Adrenal gland (tissue), 5 donors: Measurements from ENCODE around the gene NXPE3.
"Not testable (repeated sequence)": the region's sequence is repeated elsewhere in the genome, so short reads cannot be mapped to it uniquely, and the experiment has no call there.

Source experiments
- CTCF ChIP-seq, 6 experiments: fragments of 450-650 bp in 4 of 6; fragments of 200-600 bp in 2 of 6; sonication (generic) in 1 of 6; IDR thresholded peaks; 1 replicate in 5 of 6; 2 replicates in 1 of 6; pipeline versions ENCODE4 v1.5.1 to v1.8.0; 2016 to 2021; ENCODE audit warnings: antibody characterized with exemption in 6 of 6, mild to moderate bottlenecking in 2 of 6, moderate library complexity in 1 of 6
- POLR2A ChIP-seq, 2 donors: fragments of 450-650 bp; IDR thresholded peaks; one replicate each; pipeline ENCODE4 v1.6.1; 2017; ENCODE audit warnings: antibody characterized with exemption in 2 of 2, mild to moderate bottlenecking in 2 of 2, moderate library complexity in 1 of 2
- donor health status: DM: no; HTN: no; CAD: no.

DNA sequence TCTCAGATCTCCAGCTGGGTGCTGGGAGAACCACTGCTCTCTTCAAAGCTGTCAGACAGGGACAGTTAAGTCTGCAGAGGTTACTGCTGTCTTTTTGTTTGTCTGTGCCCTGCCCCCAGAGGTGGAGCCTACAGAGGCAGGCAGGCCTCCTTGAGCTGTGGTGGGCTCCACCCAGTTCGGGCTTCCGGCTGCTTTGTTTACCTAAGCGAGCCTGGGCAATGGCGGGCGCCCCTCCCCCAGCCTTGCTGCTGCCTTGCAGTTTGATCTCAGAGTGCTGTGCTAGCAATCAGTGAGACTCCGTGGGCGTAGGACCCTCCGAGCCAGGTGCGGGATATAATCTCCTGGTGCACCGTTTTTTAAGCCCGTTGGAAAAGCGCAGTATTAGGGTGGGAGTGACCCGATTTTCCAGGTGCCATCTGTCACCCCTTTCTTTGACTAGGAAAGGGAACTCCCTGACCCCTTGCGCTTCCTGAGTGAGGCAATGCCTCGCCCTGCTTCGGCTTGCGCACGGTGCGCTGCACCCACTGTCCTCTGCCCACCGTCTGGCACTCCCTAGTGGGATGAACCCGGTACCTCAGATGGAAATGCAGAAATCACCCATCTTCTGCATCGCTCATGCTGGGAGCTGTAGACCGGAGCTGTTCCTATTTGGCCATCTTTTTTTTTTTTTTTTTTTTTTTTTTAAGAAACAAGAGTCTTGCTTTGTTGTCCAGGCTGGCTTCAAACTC is 25.5 kb upstream of the NXPE3 start:
- TF ChIP-seq CTCF, POLR2A (IDR thresholded peaks at IDR 0.05): not testable (repeated sequence)
